NCI-H1436 treated with DMSO at 0.1 percent for 48 hours (cell line): ENCODE measurements around the gene ADAMTS2.
"Not testable (repeated sequence)": the region's sequence is repeated elsewhere in the genome, so short reads cannot be mapped to it uniquely, and the experiment has no call there.

Experiments used
- DNase-seq: peaks from one replicate; lab custom pipeline; 2025; lab: John Stamatoyannopoulos, UW

ADAMTS2 gene

DNA sequence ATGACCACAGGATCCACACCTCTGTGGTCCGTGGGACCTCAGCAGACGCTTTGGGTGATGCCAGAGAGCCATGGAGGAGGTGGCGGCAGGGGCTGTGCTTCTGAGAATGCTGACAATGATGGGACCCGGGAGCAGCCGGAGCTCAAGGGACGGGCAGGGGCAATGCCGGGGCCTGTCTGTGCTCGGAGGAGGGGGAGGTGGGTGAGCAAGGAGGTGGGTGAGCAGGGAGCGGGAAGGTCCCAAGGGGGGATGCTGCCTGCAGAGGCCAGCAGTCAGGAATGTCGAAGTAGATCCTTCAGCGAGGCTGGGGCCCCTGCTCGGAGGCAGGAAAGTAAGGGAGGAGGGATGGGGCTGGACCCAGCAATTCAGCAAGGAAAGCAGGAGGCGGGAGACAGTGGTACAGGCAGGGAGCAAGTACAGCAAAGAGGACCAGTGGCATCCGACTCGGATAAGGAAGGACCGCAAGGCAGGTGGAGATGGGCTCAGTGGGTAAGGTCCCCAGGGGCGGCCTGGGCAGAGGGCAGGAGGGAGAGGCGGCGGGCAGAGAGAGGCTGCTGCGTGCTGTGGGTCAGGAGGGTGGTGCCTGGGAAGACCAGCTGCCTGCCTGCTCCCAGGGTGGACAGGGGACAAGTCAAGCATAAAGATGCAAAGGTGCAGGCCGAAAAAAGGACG lies 49.0 kb downstream of the ADAMTS2 start:
- DNase-seq = no peak

DNA sequence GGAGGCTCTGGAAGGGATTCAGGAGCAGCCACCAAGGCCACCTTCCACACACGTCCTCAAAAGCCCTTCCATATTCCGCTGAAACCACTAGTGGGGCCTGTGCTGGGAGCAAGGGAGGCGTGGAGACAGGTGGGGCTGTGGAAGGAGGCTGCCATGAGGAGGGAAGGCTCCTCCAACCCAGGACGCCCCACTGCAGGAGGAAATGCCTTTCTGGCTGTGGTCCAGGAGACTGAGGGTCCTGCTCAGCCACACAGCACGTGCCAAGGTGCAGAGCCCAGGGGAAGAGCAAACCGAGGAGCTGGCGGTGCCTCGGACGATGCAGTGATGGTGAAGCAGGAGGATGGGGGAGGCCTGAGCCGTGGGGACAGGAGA lies 49.5 kb downstream of the ADAMTS2 start:
- DNase-seq = no peak

DNA sequence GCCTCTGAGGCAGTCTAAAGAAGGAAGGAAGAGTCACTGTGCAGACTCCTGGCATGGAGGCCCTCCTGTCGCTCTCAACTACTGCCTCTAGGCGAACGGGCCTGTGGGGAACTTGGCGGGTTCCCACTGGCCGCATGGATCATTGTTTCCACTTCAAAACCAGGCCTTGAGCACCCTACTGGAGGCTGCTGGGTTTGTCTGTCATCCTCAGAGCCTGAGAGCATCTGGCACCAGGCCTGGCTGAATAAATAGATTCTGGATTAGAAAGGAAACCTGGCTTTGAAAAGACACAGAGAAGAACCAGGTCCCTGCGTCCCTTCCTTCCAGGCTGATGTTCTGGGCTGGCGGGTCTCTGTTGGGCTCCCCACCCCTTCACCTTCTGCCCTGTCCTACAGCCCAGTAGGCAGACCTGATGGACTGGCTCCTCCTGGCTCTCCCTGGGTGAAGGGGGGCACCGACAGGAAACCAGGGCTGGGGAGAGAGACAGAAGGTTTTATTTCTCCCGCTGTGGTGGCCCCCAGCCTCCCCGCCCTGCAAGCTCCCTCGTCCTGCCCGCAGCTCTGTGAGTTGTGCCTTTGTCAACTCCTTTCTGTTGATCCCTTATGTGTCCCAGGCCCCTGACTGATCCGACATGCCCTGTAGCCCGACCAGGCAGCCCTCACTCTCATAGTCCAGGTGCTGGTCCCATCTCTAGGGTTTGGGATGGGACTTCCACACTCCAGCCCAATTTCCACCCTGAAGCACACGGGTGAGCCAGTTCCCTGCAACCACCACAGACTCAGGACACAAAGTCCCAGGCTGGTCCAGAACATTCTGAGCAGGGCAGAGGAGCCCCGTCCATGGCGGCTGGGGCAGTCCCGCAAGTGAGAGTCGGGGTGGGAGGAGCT lies 50.1 kb downstream of the ADAMTS2 start:
- no peak for DNase-seq

DNA sequence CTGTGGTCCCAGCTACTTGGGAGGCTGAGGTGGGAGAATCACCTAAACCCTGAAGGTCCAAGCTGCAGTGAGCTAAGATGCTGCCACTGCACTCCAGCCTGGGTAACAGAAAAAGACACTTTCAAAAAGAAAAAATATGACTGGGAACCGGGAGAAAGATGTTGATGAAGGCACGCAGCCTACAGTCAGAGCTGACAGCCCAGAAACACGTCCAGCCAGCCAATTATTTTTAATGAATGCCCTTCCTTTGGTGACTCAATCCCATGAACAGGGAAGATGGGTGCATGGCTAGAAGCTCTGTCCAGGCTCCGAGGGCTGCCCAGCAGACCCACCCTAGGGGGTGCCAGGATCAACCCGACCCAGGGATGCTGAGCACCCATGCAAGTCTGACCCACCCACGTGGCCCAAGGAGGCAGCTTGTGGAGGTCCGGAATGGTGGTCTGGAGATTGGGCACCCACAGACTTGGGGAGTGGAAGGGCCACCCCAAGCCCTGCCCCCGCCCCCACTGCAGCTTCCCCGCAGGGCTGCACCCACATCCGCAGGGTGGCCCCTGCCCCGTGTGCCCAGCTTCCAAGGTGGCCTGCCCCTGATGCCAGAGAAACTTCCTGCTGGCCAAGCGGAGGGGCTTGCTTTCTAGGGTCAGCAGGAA lies 51.0 kb downstream of the ADAMTS2 start:
- DNase-seq = no peak

GRCh38 chr5:179292681-179293635 lies 52.3 kb downstream of the ADAMTS2 start:
- DNase-seq = no peak

GRCh38 chr5:179292202-179292601 lies 53.1 kb downstream of the ADAMTS2 start:
- DNase-seq = no peak

DNA sequence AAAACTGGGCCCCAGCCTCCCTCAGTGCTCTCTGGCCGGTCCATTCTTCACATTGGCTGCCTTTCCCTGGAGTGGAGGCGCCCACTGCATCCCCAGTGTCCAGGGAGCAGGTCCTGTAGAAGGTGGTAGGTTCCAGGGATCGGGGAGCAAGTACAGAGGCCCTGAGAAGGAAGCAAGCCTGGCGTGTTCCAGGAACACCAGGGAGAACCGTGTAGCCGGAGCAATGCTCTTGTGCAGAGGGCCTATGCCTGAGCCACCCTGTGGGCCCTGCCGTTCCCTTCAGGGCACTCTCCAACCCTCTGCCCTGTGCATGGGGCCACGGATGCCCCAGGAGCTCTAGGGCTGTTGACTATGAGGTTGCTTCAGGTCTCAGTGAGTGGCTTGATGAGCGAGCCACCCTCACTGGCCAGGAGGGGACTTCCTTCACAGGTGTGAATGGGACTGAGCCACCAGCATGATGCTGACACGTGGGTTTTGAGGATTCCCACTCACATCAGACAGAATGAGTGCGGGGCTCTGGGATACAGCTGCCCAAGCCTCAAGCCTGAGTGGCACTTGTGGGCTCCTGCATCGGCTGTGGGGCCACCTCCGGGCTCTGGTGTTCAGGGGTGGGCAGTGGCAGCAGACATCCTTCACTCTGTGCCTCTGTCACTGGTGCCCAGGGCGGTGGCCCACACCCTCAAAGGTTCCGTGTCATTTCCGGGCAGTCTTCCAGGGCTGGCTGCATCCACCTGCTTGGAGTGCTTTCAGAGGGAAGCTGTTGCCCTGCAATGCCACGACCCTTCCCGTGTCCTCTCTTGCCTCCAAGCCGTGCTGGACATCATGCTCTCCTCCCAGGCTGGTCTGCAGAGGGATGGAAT lies 54.4 kb downstream of the ADAMTS2 start:
- DNase-seq = no peak

GRCh38 chr5:179289756-179290385 lies 55.4 kb downstream of the ADAMTS2 start:
- DNase-seq = no peak

- no peak for DNase-seq
Measured at GRCh38 chr5:179288809-179289185, 56.5 kb downstream of the ADAMTS2 start.

- DNase-seq = no peak
Measured at GRCh38 chr5:179288101-179288808, 57.0 kb downstream of the ADAMTS2 start.

- DNase-seq = no peak
Measured at GRCh38 chr5:179287631-179288030, 57.6 kb downstream of the ADAMTS2 start.

GRCh38 chr5:179287071-179287470 lies 58.2 kb downstream of the ADAMTS2 start:
- DNase-seq = no peak

DNA sequence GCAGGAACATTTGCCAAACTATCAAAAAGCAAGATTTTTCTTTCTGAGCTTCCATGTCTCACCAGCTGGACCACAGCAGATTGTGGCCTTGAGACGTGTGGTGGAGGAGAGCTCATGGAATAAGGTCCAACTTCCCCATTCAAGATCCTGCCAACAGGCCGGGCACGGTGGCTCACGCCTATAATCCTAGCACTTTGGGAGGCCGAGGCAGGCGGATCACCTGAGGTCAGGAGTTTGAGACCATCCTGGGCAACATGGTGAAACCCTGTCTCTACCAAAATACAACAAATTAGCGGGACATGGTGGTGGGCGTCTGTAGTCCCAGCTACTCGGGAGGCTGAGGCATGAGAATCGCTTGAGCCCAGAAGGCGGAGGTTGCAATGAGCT lies 59.5 kb downstream of the ADAMTS2 start:
- not testable (repeated sequence) for DNase-seq

GRCh38 chr5:179284751-179285631 lies 60.3 kb downstream of the ADAMTS2 start:
- DNase-seq = no peak

GRCh38 chr5:179283908-179284307 lies 61.4 kb downstream of the ADAMTS2 start:
- not testable (repeated sequence) for DNase-seq

DNA sequence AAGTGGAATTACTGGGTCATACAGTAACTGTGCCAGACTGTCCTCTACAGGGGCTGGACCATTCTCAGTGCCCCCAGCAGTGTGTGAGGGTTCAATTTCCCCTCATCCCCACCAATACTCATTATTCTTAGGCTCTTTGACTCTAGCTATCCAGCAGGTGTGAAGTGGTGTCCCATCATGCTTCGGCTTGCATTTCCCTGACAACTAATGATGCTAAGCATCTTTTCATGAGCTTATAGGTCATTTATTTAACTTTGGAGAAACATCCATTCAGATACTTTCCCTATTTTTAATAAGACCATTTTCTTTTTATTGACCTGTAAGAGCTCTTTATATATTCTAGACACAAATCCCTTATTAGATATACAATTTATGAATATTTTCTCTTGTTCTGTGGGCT lies 63.6 kb downstream of the ADAMTS2 start:
- no peak for DNase-seq

DNA sequence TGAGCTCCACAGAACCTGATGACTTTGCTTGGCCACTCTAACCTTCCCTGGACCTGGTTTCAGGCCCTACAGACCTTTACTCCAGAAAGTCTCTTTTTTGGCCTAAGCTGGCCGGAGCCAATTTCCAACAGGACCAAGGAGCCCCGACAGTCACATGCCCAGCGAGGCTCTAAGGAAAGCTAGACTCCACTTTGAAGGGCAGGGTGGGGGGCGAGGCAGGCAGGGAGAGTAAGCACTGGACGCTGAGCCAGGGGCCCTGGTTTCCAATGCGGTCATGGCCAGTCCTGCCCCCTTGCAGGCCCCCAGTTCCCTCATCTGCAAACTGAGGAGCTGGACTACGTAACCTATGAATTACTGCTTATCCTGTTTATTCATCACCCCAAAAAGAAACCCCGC lies 65.2 kb downstream of the ADAMTS2 start:
- no peak for DNase-seq

DNA sequence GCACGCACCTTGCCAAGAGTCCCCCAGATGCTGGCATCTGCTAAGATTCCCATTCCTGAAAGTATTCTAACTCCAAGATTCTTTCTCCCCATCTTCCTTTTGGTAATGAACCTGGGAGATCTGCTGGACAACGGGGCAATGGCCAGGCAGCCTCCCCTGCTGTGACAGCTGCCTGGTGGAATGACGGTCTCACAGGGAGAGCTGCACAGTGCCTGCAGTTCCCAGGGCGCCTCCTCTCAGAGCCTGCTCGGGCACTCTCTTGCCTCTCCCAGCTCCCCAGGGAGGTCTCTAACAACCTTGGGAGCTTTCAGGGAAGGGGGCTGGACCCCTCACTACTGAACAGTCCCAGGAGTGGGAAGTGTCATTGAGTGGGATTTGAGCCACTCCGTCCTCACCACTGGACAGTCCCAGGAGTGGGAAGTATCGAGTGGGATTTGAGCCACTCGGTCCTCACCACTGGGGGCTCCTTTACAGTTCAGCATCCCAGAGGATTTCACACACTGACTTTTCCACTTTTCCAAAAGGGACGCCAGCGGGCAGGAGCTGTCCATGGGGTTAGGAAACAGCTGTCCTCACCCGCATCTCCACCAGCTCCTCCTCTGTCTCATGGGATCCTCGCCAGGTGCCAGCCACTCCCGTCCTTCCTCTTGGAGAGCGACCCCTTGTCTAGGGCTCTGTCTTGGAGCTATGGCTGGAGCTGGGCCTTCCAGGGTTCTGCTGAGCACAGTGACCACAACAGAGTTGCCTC lies 65.7 kb downstream of the ADAMTS2 start:
- no peak for DNase-seq
